A549 treated with DMSO at 1 μM for 4 hours (cell line): ENCODE results near the gene IL22RA2. TPM values are rescaled to one million over a fixed set of nuclear protein-coding genes. Genes with fewer than 3 reads are reported as not detected.

ENCODE experiments used
- total RNA-seq: library from RNA; stranded (reverse); fragments of 200-300 nt; extraction: Qiagen RNA extraction; gene quantifications from 5 replicates; pipeline ENCODE4 v1.2.3, GENCODE V29; 2022; ENCODE audit warnings: low read depth

IL22RA2 gene
- not detected in 5 replicates for total RNA-seq

GRCh38 chr6:137173501-137173900 lies at the start of gene IL22RA2:
IL22RA2 (minus strand) TSS chr6:137173644; CDS start chr6:137161749, 11,895 bp downstream.

GRCh38 chr6:137218917-137219663 lies 45.6 kb upstream of the IL22RA2 start, which contains the start of gene IFNGR1:
IFNGR1 (minus strand) TSS chr6:137219385; CDS start chr6:137219327, 58 bp downstream.

Other genes starting within 250 kb of the IL22RA2 start
- 0.02 to 0.03 TPM in 2 of 5 replicates, not detected in the others for gene IL20RA, start 128.7 kb downstream of the IL22RA2 start, total RNA-seq
- 24.7 to 30.2 TPM (median 28.0 TPM) in 5 replicates for gene IFNGR1, start 45.7 kb upstream of the IL22RA2 start, total RNA-seq